T-helper 22 cell (primary cell): ENCODE results near the gene FRY.

Source experiments
- DNase-seq: peaks from one replicate; pipeline ENCODE4 v3.0.0-alpha.2; 2020; ENCODE audit warnings: low read depth

Gene FRY

GRCh38 chr13:32262165-32262564, 230.6 kb downstream of the FRY start:
- no peak for DNase-seq

- no peak for DNase-seq
Measured at GRCh38 chr13:32262619-32263018, 231.0 kb downstream of the FRY start.

- DNase-seq = no peak
Measured at GRCh38 chr13:32264407-32264806, 232.8 kb downstream of the FRY start.

- DNase-seq = no peak
Measured at GRCh38 chr13:32265726-32266125, 234.2 kb downstream of the FRY start.

- DNase-seq = no peak
Measured at GRCh38 chr13:32266130-32266529, 234.6 kb downstream of the FRY start.

GRCh38 chr13:32267836-32268439, 236.4 kb downstream of the FRY start:
- DNase-seq = no peak

- no peak for DNase-seq
Measured at GRCh38 chr13:32272021-32272683, 240.6 kb downstream of the FRY start.

- DNase-seq = no peak
Measured at GRCh38 chr13:32277839-32278238, 246.3 kb downstream of the FRY start.

GRCh38 chr13:32278426-32278825, 246.9 kb downstream of the FRY start:
- DNase-seq = no peak

GRCh38 chr13:32281096-32281495, 249.5 kb downstream of the FRY start:
- no peak for DNase-seq

GRCh38 chr13:32282096-32282711, 250.6 kb downstream of the FRY start:
- DNase-seq = no peak

- DNase-seq = no peak
Measured at GRCh38 chr13:32284927-32285632, 253.5 kb downstream of the FRY start.

- no peak for DNase-seq
Measured at GRCh38 chr13:32285633-32285965, 254.0 kb downstream of the FRY start.

GRCh38 chr13:32297206-32297605, 265.6 kb downstream of the FRY start:
- no peak for DNase-seq

GRCh38 chr13:32298695-32299094, 267.1 kb downstream of the FRY start:
- no peak for DNase-seq

- no peak for DNase-seq
Measured at GRCh38 chr13:32299893-32300292, 268.3 kb downstream of the FRY start.

- no peak for DNase-seq
Measured at GRCh38 chr13:32300406-32300805, 268.8 kb downstream of the FRY start.

- DNase-seq = no peak
Measured at GRCh38 chr13:32300920-32301319, 269.3 kb downstream of the FRY start.

GRCh38 chr13:32302461-32302860, 270.9 kb downstream of the FRY start:
- no peak for DNase-seq

- DNase-seq = no peak
Measured at GRCh38 chr13:32305646-32306045, 274.1 kb downstream of the FRY start.

GRCh38 chr13:32309312-32310133, 277.9 kb downstream of the FRY start:
- no peak for DNase-seq

GRCh38 chr13:32310134-32310706, 278.6 kb downstream of the FRY start:
- DNase-seq = no peak
